OCI-LY3 (cell line): Measurements from ENCODE around the gene DGLUCY.

Experiments
- H2AFZ ChIP-seq: fragments of 200-600, 300-600 bp; shearing (Covaris generic); 2 replicates; pipeline ENCODE4 v1.6.0; 2014; ENCODE audit warnings: antibody characterized with exemption, low read depth, low read length
- H3K27ac ChIP-seq: fragments of 200-600, 300-600 bp; sonication (generic); 2 replicates; pipeline ENCODE4 v1.5.1; 2014; ENCODE audit warnings: mild to moderate bottlenecking, low read length, moderate library complexity, mixed read lengths
- H3K27me3 ChIP-seq: fragments of 200-600, 300-600 bp; sonication (generic); 2 replicates; pipeline ENCODE4 v1.6.1; 2014; ENCODE audit warnings: low read depth, low read length, mixed read lengths
- H3K36me3 ChIP-seq: fragments of 200-600, 300-600 bp; sonication (generic); replicated peaks from 2 replicates; pipeline ENCODE3; 2014; ENCODE audit warnings: low read depth, low read length, mixed read lengths
- H3K4me1 ChIP-seq: fragments of 300-600, 200-600 bp; sonication (generic); 2 replicates; pipeline ENCODE4 v1.6.1; 2014; ENCODE audit warnings: low read length, mixed read lengths
- H3K4me2 ChIP-seq: fragments of 200-600, 300-600 bp; sonication (generic); 2 replicates; pipeline ENCODE4 v1.6.1; 2014; ENCODE audit warnings: low read length, mixed read lengths
- H3K4me3 ChIP-seq: fragments of 300-600, 200-600 bp; sonication (generic); 2 replicates; pipeline ENCODE4 v1.5.1; 2014; ENCODE audit warnings: antibody characterized with exemption, mild to moderate bottlenecking, low read length, moderate library complexity
- H3K79me2 ChIP-seq: fragments of 300-600, 200-600 bp; shearing (Covaris generic); 2 replicates; pipeline ENCODE4 v1.6.1; 2014; ENCODE audit warnings: mild to moderate bottlenecking, low read length, mixed read lengths
- H3K9ac ChIP-seq: fragments of 300-600, 200-600 bp; shearing (Covaris generic); 2 replicates; pipeline ENCODE4 v1.6.0; 2014; ENCODE audit warnings: mild to moderate bottlenecking, low read length, moderate library complexity
- H3K9me3 ChIP-seq: fragments of 200-600, 300-600 bp; shearing (Covaris generic); 2 replicates; pipeline ENCODE4 v1.6.1; 2014; ENCODE audit warnings: low read length, mixed read lengths; ENCODE audit not compliant: insufficient read depth
- H4K20me1 ChIP-seq: fragments of 200-600, 300-600 bp; sonication (generic); 2 replicates; pipeline ENCODE4 v1.6.1; 2016; ENCODE audit warnings: low read length, mixed read lengths; ENCODE audit not compliant: insufficient read depth
- CTCF ChIP-seq: fragments of 200-600, 300-600 bp; sonication (generic); IDR thresholded peaks from 2 replicates; pipeline ENCODE4 v1.5.1; 2014; ENCODE audit warnings: antibody characterized with exemption, low read length, low read depth
- EZH2phosphoT487 ChIP-seq: fragments of 200-600 bp; shearing (Covaris generic); IDR thresholded peaks from 2 replicates; pipeline ENCODE4 v1.6.1; 2018; ENCODE audit warnings: antibody characterized with exemption, mixed run types, low read depth

DGLUCY gene

GRCh38 chr14:91158091-91158790, 44.4 kb downstream of the DGLUCY start:
- H3K27me3 ChIP-seq: no peaks in the 10 kb centered on the region
- no peaks in the 10 kb centered on the region for H3K9me3 ChIP-seq
- peaks cover 29% of the 10 kb centered on the region for H3K36me3 ChIP-seq
- no peak overlapping the region for H3K9ac ChIP-seq
- H3K27ac ChIP-seq: no peak overlapping the region
- TF ChIP-seq CTCF (no peak), EZH2phosphoT487 (no peak)
- no peaks in the 10 kb centered on the region for H3K79me2 ChIP-seq
- H3K4me1 ChIP-seq: peaks cover 10% of the 10 kb centered on the region; the same call in 1 of the 2 replicates
- no peak overlapping the region for H2AFZ ChIP-seq
- no peaks in the 10 kb centered on the region for H4K20me1 ChIP-seq
- H3K4me2 ChIP-seq: no peak overlapping the region
- no peak overlapping the region for H3K4me3 ChIP-seq

- peaks cover 29% of the 10 kb centered on the region for H3K36me3 ChIP-seq
- no peak overlapping the region for H3K27ac ChIP-seq
- no peaks in the 10 kb centered on the region for H3K9me3 ChIP-seq
- TF ChIP-seq EZH2phosphoT487: no peak
- TF ChIP-seq CTCF: no peak
- no peaks in the 10 kb centered on the region for H3K27me3 ChIP-seq
- no peak overlapping the region for H3K9ac ChIP-seq
- H4K20me1 ChIP-seq: no peaks in the 10 kb centered on the region
- H3K79me2 ChIP-seq: no peaks in the 10 kb centered on the region
- no peak overlapping the region for H2AFZ ChIP-seq
- peaks cover 10% of the 10 kb centered on the region; the same call in 1 of the 2 replicates for H3K4me1 ChIP-seq
- no peak overlapping the region for H3K4me3 ChIP-seq
- no peak overlapping the region for H3K4me2 ChIP-seq
Observed at GRCh38 chr14:91159182-91159581, 45.3 kb downstream of the DGLUCY start.

GRCh38 chr14:91159906-91160305, 46.0 kb downstream of the DGLUCY start:
- peaks cover 29% of the 10 kb centered on the region for H3K36me3 ChIP-seq
- no peaks in the 10 kb centered on the region for H3K27me3 ChIP-seq

GRCh38 chr14:91163316-91163715, 49.4 kb downstream of the DGLUCY start:
- H3K4me1 ChIP-seq: peaks cover 10% of the 10 kb centered on the region; the same call in 1 of the 2 replicates
- no peak for TF ChIP-seq CTCF
- no peak for TF ChIP-seq EZH2phosphoT487
- no peak overlapping the region for H3K9ac ChIP-seq
- no peak overlapping the region for H3K27ac ChIP-seq
- H3K4me3 ChIP-seq: no peak overlapping the region
- no peak overlapping the region for H3K4me2 ChIP-seq
- no peaks in the 10 kb centered on the region for H3K9me3 ChIP-seq
- H2AFZ ChIP-seq: no peak overlapping the region
- peaks cover 38% of the 10 kb centered on the region for H3K36me3 ChIP-seq
- no peaks in the 10 kb centered on the region for H3K27me3 ChIP-seq
- H3K79me2 ChIP-seq: no peaks in the 10 kb centered on the region
- H4K20me1 ChIP-seq: no peaks in the 10 kb centered on the region

More at GRCh38 chr14:91159906-91160305, 46.0 kb downstream of the DGLUCY start:
- Histone ChIP-seq H4K20me1 (no peaks in the 10 kb centered on the region), H3K4me1 (peaks cover 10% of the 10 kb centered on the region; the same call in 1 of the 2 replicates), H3K27ac (no peak overlapping the region), H3K9me3 (no peaks in the 10 kb centered on the region), H3K79me2 (no peaks in the 10 kb centered on the region), H3K4me3 (no peak overlapping the region), H2AFZ (no peak overlapping the region), H3K9ac (no peak overlapping the region), H3K4me2 (no peak overlapping the region)
- no peak for TF ChIP-seq EZH2phosphoT487
- TF ChIP-seq CTCF: no peak
